GM15510 (cell line): ENCODE data around the gene ASAP2.

ENCODE experiments used
- POLR2A ChIP-seq: IDR thresholded peaks from 3 replicates; pipeline ENCODE4 v1.6.1; 2011; ENCODE audit warnings: borderline replicate concordance; ENCODE audit not compliant: insufficient read length; ENCODE audit errors: extremely low read depth

Gene ASAP2

GRCh38 chr2:9343524-9343923, 136.9 kb downstream of the ASAP2 start:
- TF ChIP-seq POLR2A = no peak

DNA sequence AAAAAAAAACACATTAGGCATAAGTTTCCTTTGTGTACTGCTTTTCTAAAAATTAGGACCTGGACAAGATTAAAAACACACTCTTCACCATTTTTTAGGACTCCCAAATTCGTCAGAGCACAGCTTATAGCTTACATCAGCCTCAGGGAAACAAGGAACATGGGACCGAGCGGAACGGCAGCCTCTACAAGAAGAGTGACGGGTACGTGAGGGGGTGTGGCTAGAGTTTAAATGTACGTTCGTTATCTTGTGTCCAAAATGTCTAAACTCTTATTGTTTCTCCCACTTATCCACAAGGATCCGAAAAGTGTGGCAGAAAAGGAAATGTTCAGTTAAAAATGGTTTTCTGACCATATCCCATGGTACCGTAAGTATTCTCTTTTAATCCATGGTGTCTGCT, 137.8 kb downstream of the ASAP2 start:
- no peak for TF ChIP-seq POLR2A

GRCh38 chr2:9345343-9345742, 138.7 kb downstream of the ASAP2 start:
- TF ChIP-seq POLR2A = no peak

DNA sequence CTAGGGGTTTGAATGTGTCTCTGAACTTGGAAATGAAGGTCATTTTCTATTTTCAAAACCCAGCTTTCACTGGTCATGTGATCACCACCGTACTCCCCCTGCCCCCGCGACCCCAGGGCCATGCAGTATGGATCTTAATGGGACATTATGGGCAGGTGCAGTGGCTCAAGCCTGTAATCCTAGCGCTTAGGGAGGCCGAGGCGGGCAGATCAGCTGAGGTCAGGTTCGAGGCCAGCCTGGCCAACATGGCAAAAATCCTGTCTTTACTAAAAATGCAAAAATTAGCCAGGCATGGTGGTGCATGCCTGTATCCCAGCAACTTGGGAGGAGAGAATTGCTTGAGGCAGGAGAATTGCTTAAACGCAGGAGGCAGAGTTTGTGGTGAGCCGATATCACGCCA, 139.4 kb downstream of the ASAP2 start:
- TF ChIP-seq POLR2A = no peak

GRCh38 chr2:9346885-9347284, 140.3 kb downstream of the ASAP2 start:
- no peak for TF ChIP-seq POLR2A

DNA sequence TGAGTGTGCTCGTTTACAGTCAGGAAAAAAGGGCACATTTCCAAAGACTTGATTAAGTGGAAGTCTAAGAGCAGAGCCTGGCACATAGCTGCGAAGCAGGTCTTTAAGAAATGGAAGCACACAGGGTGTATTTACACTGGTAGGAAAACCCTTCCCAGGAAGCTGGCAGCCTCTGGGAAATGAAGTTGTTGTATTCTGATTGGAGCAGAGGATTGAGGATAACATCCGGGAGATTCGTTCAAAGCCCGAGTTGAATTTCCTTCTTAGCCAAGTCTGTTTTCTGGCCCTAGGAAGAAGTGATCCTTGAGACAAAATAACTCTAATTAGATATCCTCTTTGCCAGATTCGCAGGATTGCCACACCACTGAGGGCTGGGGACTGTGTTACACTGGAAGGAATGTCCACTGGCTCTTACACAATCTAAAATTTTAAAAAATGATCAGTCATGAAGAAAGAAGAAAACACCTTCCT, 140.8 kb downstream of the ASAP2 start:
- no peak for TF ChIP-seq POLR2A

DNA sequence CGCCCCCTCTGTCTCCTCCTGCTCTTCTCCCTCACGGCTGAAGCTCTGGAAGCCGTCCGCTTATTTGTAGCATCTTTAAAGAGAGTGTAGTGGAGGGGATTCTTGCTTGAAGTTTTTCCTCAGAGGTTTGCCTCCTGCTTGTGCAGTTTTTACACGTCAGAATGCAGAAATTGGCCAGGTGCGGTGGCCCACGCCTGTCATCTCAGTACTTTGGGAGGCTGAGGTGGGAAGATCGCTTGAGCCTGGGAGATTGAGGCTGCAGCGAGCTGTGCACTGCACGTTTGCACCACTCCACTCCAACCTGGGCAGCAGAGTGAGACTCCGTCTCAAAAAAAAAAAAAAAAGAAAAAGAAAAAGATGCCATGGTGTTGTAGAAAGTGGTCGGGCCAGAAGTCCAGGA, 147.7 kb downstream of the ASAP2 start:
- TF ChIP-seq POLR2A = no peak

- TF ChIP-seq POLR2A = no peak
Observed at GRCh38 chr2:9355270-9355669, 148.7 kb downstream of the ASAP2 start.

DNA sequence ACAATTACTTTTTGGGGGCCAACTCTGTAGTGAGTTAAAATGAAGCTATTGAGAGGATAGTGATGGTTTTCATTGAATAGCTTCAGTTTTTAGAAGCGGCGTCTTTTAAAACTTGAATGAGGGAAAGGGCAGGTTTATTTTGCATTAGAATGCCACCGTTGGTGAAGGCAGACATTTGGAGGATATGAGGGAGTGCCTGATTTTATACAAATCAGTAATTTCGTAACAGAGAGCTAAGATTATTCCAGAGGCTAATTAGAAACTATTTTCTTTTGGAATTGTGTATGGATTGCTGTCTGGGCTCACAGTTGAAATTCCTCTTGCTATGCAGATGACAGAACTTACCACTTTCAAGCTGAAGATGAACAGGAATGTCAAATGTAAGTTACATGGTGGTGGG, 149.1 kb downstream of the ASAP2 start:
- TF ChIP-seq POLR2A = no peak

- TF ChIP-seq POLR2A = no peak
Observed at GRCh38 chr2:9356261-9356660, 149.6 kb downstream of the ASAP2 start.

DNA sequence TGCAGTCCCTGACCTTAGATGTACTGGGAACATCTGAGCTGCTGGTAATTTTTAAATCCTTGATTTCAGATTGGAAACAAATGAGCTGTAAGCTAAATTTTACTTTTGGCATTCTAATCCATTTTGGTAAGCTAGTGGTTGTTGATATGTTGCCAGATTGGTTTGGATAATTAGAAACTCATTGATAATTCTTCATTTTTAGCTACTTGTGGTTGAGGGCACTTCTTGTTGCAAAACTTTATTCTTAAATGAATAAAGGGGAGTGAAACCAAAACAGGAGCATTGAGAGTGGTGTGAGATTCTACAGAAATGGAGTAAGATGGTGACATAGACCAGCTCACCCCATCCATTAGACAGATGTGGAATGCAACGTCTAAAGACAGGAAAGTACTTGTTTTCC, 152.2 kb downstream of the ASAP2 start:
- TF ChIP-seq POLR2A = no peak

DNA sequence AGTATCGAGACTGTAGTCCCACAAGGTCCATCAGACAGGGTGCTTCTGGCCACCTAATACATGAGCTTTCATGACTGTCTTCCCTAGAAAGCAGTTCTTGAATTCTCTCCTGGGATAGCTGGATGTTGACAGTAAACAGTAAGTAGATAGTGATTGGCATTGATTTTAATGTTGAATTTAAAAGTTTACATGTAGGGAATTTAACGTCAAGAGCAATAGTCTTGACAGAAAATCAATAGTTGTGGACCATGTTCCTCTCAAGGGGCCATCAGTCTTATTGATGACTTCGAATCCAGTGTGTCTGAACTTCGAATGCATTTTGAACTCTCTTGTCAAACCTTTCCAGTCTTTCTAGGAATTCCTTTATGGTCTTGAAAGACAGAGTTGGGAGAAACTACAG, 152.9 kb downstream of the ASAP2 start:
- TF ChIP-seq POLR2A = no peak

DNA sequence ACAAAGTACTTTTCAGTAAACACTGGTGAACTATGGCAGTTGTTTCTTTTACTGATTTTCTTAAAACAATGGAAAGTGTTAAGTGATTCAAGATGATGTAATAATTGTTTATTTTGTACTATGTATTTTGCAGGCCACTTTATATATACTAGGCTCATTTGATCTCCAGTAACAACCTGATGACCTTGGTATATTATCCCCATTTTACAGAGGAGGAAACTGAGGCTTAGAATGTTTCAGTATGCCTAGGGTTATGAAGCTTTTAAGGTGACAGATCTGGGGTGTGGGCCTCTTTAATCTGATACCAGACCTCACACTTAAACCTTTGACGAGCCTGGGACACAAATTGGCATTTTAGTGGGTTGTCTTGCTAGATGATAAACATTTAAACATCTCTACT, 153.5 kb downstream of the ASAP2 start:
- TF ChIP-seq POLR2A = no peak

DNA sequence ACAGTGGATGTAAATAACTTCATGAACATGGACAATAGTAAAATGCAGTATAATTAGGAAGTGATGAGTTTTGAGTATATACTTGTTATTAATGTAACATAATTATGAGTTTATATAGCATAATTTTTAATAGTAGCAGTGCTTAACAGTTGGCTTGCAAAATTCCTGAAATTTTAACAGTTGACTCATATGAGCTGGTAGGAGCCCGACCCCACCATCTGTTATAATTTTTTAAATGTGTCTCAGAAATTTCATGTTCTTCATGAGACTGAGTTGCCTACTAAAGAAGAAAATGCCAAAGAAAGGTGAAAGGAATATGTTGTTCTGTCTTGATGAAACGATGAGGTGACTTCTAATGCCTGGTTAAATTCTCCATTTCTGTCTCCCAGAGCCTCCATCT, 154.1 kb downstream of the ASAP2 start:
- TF ChIP-seq POLR2A = no peak

DNA sequence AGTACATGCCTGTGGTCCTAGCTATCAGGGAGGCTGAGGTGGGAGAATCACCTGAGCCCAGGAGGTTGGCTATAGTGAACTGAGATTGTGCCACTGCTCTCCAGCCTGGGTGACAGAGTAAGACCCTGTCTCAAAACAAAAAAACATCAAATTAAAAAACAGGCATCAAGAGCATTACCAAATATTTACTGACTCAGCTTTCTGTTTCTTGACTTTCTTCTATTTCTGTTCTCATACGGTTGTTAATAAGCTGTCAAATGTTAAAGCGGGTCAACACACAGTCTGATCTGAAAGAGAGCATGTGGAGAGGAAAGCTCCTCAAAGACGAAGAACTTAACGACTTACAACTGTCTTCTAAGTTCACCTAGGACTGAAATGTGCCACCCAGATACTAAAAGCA, 157.8 kb downstream of the ASAP2 start:
- no peak for TF ChIP-seq POLR2A

- TF ChIP-seq POLR2A = no peak
Observed at GRCh38 chr2:9364791-9365497, 158.3 kb downstream of the ASAP2 start.
